ENCODE data around the gene SLFN5.
"Not testable (repeated sequence)": the region's sequence is repeated elsewhere in the genome, so short reads cannot be mapped to it uniquely, and the experiment has no call there.

SLFN5 gene

GRCh38 chr17:35293151-35293847 is 50.4 kb downstream of the SLFN5 start:
- no peak for TF ChIP-seq ZNF274 (IDR thresholded peaks at IDR 0.05; ENCODE audit: low read depth, low read length)
- no peak overlapping the region for H3K4me3 ChIP-seq (ENCODE audit: low read length)

GRCh38 chr17:35294756-35295155 is 51.9 kb downstream of the SLFN5 start:
- H3K4me3 ChIP-seq (ENCODE audit: low read length), result no peak overlapping the region
- no peak for TF ChIP-seq ZNF274 (IDR thresholded peaks at IDR 0.05; ENCODE audit: low read depth, low read length)

GRCh38 chr17:35295686-35296085 is 52.8 kb downstream of the SLFN5 start:
- H3K4me3 ChIP-seq (ENCODE audit: low read length), result no peak overlapping the region
- no peak for TF ChIP-seq ZNF274 (IDR thresholded peaks at IDR 0.05; ENCODE audit: low read depth, low read length)

- no peak for TF ChIP-seq ZNF274 (IDR thresholded peaks at IDR 0.05; ENCODE audit: low read depth, low read length)
- no peak overlapping the region for H3K4me3 ChIP-seq (ENCODE audit: low read length)
Observed at GRCh38 chr17:35297666-35298065, 54.8 kb downstream of the SLFN5 start.

GRCh38 chr17:35298639-35299038 is 55.8 kb downstream of the SLFN5 start:
- TF ChIP-seq ZNF274 (IDR thresholded peaks at IDR 0.05; ENCODE audit: low read depth, low read length), result no peak
- no peak overlapping the region for H3K4me3 ChIP-seq (ENCODE audit: low read length)

GRCh38 chr17:35299135-35299534 is 56.3 kb downstream of the SLFN5 start:
- no peak for TF ChIP-seq ZNF274 (IDR thresholded peaks at IDR 0.05; ENCODE audit: low read depth, low read length)
- H3K4me3 ChIP-seq (ENCODE audit: low read length), result no peak overlapping the region

- H3K4me3 ChIP-seq (ENCODE audit: low read length), result not testable (repeated sequence)
Observed at GRCh38 chr17:35309345-35309744, 66.5 kb downstream of the SLFN5 start.

- no peak overlapping the region for H3K4me3 ChIP-seq (ENCODE audit: low read length)
- TF ChIP-seq ZNF274 (IDR thresholded peaks at IDR 0.05; ENCODE audit: low read depth, low read length), result no peak
Observed at GRCh38 chr17:35312346-35312745, 69.5 kb downstream of the SLFN5 start.

GRCh38 chr17:35312790-35313711 is 70.2 kb downstream of the SLFN5 start:
- H3K4me3 ChIP-seq (ENCODE audit: low read length), result peak overlapping the region; percentile 27; the same call in 1 of the 2 replicates
- TF ChIP-seq ZNF274 (IDR thresholded peaks at IDR 0.05; ENCODE audit: low read depth, low read length), result no peak

GRCh38 chr17:35313875-35314409 is 71.1 kb downstream of the SLFN5 start:
- no peak for TF ChIP-seq ZNF274 (IDR thresholded peaks at IDR 0.05; ENCODE audit: low read depth, low read length)
- H3K4me3 ChIP-seq (ENCODE audit: low read length), result peak overlapping the region; percentile 27; the same call in 1 of the 2 replicates

GRCh38 chr17:35314415-35315216 is 71.7 kb downstream of the SLFN5 start:
- TF ChIP-seq ZNF274 (IDR thresholded peaks at IDR 0.05; ENCODE audit: low read depth, low read length), result no peak
- no peak overlapping the region for H3K4me3 ChIP-seq (ENCODE audit: low read length)

- H3K4me3 ChIP-seq (ENCODE audit: low read length), result no peak overlapping the region
- TF ChIP-seq ZNF274 (IDR thresholded peaks at IDR 0.05; ENCODE audit: low read depth, low read length), result no peak
Observed at GRCh38 chr17:35315283-35315682, 72.4 kb downstream of the SLFN5 start.

- H3K4me3 ChIP-seq (ENCODE audit: low read length), result no peak overlapping the region
- no peak for TF ChIP-seq ZNF274 (IDR thresholded peaks at IDR 0.05; ENCODE audit: low read depth, low read length)
Observed at GRCh38 chr17:35315971-35316370, 73.1 kb downstream of the SLFN5 start.

- no peak overlapping the region for H3K4me3 ChIP-seq (ENCODE audit: low read length)
- TF ChIP-seq ZNF274 (IDR thresholded peaks at IDR 0.05; ENCODE audit: low read depth, low read length), result no peak
Observed at GRCh38 chr17:35322749-35323148, 79.9 kb downstream of the SLFN5 start.
